HepG2 (cell line): Measurements from ENCODE around the gene TOX4. TPM values are rescaled to one million over a fixed set of nuclear protein-coding genes. Genes with fewer than 3 reads are reported as not detected.
A peak's percentile ranks its signal among the peaks of the same experiment; 100 is the strongest.

Source experiments
- ADNP ChIP-seq: sonication (generic); formaldehyde crosslinking; IDR thresholded peaks from 2 replicates; pipeline ENCODE4 v1.4.0; 2020; ENCODE audit warnings: missing genetic modification reagents
- ATF7 ChIP-seq, 2 experiments: fragments of 450-650 bp in 1 of 2; sonication (generic) in 1 of 2; formaldehyde crosslinking in 1 of 2; IDR thresholded peaks; 2 replicates each; pipeline versions ENCODE4 v1.4.0 to v1.6.1; 2016 to 2020; ENCODE audit warnings: antibody characterized with exemption in 1 of 2, mild to moderate bottlenecking in 1 of 2, missing genetic modification reagents in 1 of 2
- ATM ChIP-seq: fragments of 450-650 bp; IDR thresholded peaks from 2 replicates; pipeline ENCODE4 v1.7.1; 2017; ENCODE audit warnings: mild to moderate bottlenecking, borderline replicate concordance
- FOXP1 ChIP-seq, 2 experiments: fragments of 450-650 bp in 1 of 2; IDR thresholded peaks; 2 replicates each; pipeline ENCODE4 v1.6.1; 2017 to 2018; ENCODE audit warnings: antibody characterized with exemption in 1 of 2
- KDM5B ChIP-seq: sonication (generic); formaldehyde crosslinking; IDR thresholded peaks from 2 replicates; pipeline ENCODE4 v1.4.0; 2020; ENCODE audit warnings: missing genetic modification reagents, mild to moderate bottlenecking, borderline replicate concordance
- KLF12 ChIP-seq: sonication (generic); formaldehyde crosslinking; IDR thresholded peaks from 2 replicates; pipeline ENCODE4 v1.4.0; 2020; ENCODE audit warnings: missing genetic modification reagents, borderline replicate concordance
- REXO4 ChIP-seq: sonication (generic); formaldehyde crosslinking; IDR thresholded peaks from 2 replicates; pipeline ENCODE4 v1.8.0; 2022; ENCODE audit warnings: missing genetic modification reagents, mild to moderate bottlenecking, borderline replicate concordance
- SIN3A ChIP-seq: IDR thresholded peaks from 2 replicates; pipeline ENCODE4 v1.6.1; 2011; ENCODE audit warnings: low read depth, mild to moderate bottlenecking, control low read depth, low read length, borderline replicate concordance
- SRSF9 ChIP-seq: fragments of 200-400 bp; formaldehyde crosslinking; IDR thresholded peaks from 2 replicates; pipeline ENCODE4 v1.6.1; 2018; ENCODE audit warnings: borderline replicate concordance, mild to moderate bottlenecking, low read depth, low read length; ENCODE audit not compliant: insufficient read depth, poor library complexity, severe bottlenecking
- TGIF2 ChIP-seq: IDR thresholded peaks from 2 replicates; pipeline ENCODE4 v1.6.1; 2016; ENCODE audit warnings: control low read depth, missing compliant biosample characterization
- ZBTB21 ChIP-seq: sonication (generic); formaldehyde crosslinking; IDR thresholded peaks from 2 replicates; pipeline ENCODE4 v1.4.0; 2020; ENCODE audit warnings: missing genetic modification reagents
- ZNF101 ChIP-seq: sonication (generic); formaldehyde crosslinking; IDR thresholded peaks from 2 replicates; pipeline ENCODE4 v1.4.0; 2020; ENCODE audit warnings: mild to moderate bottlenecking, low read depth, missing genetic modification reagents, borderline replicate concordance
- ZNF337 ChIP-seq: sonication (generic); formaldehyde crosslinking; IDR thresholded peaks from 2 replicates; pipeline ENCODE4 v1.5.1; 2020; ENCODE audit warnings: missing genetic modification reagents, low read depth, mild to moderate bottlenecking, borderline replicate concordance
- ZNF616 ChIP-seq: sonication (generic); formaldehyde crosslinking; IDR thresholded peaks from 2 replicates; pipeline ENCODE4 v1.5.0; 2020; ENCODE audit warnings: low read depth, mild to moderate bottlenecking, missing genetic modification reagents
- ZNF709 ChIP-seq: sonication (generic); formaldehyde crosslinking; IDR thresholded peaks from 2 replicates; pipeline ENCODE4 v1.5.0; 2020; ENCODE audit warnings: mild to moderate bottlenecking, missing genetic modification reagents
- ZSCAN31 ChIP-seq: sonication (generic); formaldehyde crosslinking; IDR thresholded peaks from 2 replicates; pipeline ENCODE4 v1.5.0; 2020; ENCODE audit warnings: low read depth, mild to moderate bottlenecking, missing genetic modification reagents
- polyA plus RNA-seq, 8 experiments: library from polyadenylated mRNA; depleted of rRNA in 3 of 8; stranded (reverse) in 7 of 8; unstranded in 1 of 8; fragments of >200 nt; fragmentation: Illumina TruSeq in 4 of 8; extraction: Trizol in 4 of 8; gene quantifications; 2 replicates each; pipeline versions ENCODE4 v1.2.1 to v1.2.3, GENCODE V29; 2011 to 2016; ENCODE audit warnings: low read depth in 4 of 8, missing spikeins in 1 of 8, mixed read lengths in 1 of 8; ENCODE audit not compliant: insufficient read depth in 1 of 8
- total RNA-seq, 5 experiments: library from RNA; depleted of rRNA; stranded (reverse); fragments of >200 nt; fragmentation: Illumina TruSeq; extraction: Trizol; gene quantifications; 2 replicates each; pipeline ENCODE4 v1.2.3, GENCODE V29; 2016; ENCODE audit warnings: low read depth in 1 of 5
- TF ChIP-seq, protein P1 (sequence below): sonication (generic); formaldehyde crosslinking; IDR thresholded peaks from 2 replicates; pipeline ENCODE4 v1.4.0; 2020; ENCODE audit warnings: mild to moderate bottlenecking, missing genetic modification reagents
- TF ChIP-seq, protein P2 (sequence below): sonication (generic); formaldehyde crosslinking; IDR thresholded peaks from 2 replicates; pipeline ENCODE4 v1.4.0; 2020; ENCODE audit warnings: missing genetic modification reagents, borderline replicate concordance
- TF ChIP-seq, protein P3 (sequence below): sonication (generic); formaldehyde crosslinking; IDR thresholded peaks from 2 replicates; pipeline ENCODE4 v1.9.0; 2022; ENCODE audit warnings: low read depth, missing genetic modification reagents
- TF ChIP-seq, protein P4 (sequence below): conservative IDR thresholded peaks from 2 replicates; pipeline ENCODE4 v1.6.1; 2018; ENCODE audit warnings: missing genetic modification reagents
- TF ChIP-seq, protein P5 (sequence below): sonication (generic); formaldehyde crosslinking; IDR thresholded peaks from 2 replicates; pipeline ENCODE4 v1.8.1; 2023; ENCODE audit warnings: mild to moderate bottlenecking, missing genetic modification reagents, borderline replicate concordance

Gene TOX4
- total and polyA plus RNA-seq, 2 of the 13 experiments (the other 11 are each of a cell fraction or from before 2014, with no cell fraction given), result 71.8 to 163 TPM

DNA sequence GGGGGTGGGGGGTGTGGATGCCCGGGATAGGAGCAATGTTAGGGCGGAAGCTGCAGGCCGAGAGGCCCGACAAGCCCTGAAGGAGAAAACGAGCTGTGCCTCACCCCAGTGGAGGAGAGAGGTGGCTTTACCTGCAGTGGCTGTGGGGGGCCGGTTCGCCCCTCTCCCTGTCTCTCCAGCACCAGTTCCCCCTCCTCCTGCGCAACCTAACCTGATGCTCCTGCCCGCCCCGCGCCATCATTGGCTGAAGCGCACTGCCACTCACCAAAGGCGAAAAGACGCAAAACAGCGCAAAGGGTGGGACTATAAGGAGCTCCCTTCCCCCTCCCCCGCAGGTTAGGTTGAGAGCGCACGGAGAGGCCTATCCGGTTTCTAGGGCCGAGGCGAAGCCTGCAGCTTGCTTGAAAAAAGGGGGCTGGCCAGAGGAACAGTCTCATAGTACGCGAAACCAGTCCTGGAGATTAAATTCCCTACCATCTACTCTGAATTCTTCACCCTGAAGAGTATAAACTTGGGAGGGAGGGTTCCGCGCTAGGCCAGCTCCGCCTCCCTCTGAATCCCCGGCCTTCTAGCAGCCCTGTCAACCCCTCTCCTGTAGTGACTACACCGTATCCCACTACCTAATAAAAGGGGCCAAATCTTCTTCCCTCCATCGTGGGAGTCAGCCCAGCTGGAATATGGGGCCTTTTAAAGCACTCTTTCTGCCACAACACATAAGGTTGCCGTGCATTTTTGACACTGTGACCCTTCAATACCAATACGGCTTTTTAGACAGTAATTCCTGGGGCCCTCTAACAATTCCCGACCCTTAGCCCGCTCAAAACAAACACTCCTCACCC is 39.7 kb upstream of the TOX4 start (continued):
- TF ChIP-seq, protein P1, sequence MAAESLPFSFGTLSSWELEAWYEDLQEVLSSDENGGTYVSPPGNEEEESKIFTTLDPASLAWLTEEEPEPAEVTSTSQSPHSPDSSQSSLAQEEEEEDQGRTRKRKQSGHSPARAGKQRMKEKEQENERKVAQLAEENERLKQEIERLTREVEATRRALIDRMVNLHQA (CRISPR knock-in tag), result no peak
- TF ChIP-seq ZNF337 (CRISPR knock-in tag), result no peak
- peak; percentile 45; the same call in 1 of the 2 replicates for TF ChIP-seq SIN3A
- TF ChIP-seq, protein P2, sequence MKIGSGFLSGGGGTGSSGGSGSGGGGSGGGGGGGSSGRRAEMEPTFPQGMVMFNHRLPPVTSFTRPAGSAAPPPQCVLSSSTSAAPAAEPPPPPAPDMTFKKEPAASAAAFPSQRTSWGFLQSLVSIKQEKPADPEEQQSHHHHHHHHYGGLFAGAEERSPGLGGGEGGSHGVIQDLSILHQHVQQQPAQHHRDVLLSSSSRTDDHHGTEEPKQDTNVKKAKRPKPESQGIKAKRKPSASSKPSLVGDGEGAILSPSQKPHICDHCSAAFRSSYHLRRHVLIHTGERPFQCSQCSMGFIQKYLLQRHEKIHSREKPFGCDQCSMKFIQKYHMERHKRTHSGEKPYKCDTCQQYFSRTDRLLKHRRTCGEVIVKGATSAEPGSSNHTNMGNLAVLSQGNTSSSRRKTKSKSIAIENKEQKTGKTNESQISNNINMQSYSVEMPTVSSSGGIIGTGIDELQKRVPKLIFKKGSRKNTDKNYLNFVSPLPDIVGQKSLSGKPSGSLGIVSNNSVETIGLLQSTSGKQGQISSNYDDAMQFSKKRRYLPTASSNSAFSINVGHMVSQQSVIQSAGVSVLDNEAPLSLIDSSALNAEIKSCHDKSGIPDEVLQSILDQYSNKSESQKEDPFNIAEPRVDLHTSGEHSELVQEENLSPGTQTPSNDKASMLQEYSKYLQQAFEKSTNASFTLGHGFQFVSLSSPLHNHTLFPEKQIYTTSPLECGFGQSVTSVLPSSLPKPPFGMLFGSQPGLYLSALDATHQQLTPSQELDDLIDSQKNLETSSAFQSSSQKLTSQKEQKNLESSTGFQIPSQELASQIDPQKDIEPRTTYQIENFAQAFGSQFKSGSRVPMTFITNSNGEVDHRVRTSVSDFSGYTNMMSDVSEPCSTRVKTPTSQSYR, result peak; percentile 99
- TF ChIP-seq KDM5B, result peak; percentile 66
- no peak for TF ChIP-seq REXO4 (CRISPR knock-in tag)
- TF ChIP-seq ZNF616 (CRISPR knock-in tag), result peak; percentile 52; the same call in 1 of the 2 replicates
- TF ChIP-seq ADNP, result no peak
- TF ChIP-seq ATM, result no peak
- no peak for TF ChIP-seq SRSF9
- TF ChIP-seq TGIF2 (CRISPR knock-in tag), result no peak; the same call in 1 of the 2 replicates
- TF ChIP-seq ZSCAN31, result peak; percentile 77
- TF ChIP-seq ZNF101 (CRISPR knock-in tag), result no peak
- 0 out of 2 replicates have a peak, but pooled peaks have one; percentile 45 for TF ChIP-seq ZBTB21 (CRISPR knock-in tag)
- TF ChIP-seq, protein P3, sequence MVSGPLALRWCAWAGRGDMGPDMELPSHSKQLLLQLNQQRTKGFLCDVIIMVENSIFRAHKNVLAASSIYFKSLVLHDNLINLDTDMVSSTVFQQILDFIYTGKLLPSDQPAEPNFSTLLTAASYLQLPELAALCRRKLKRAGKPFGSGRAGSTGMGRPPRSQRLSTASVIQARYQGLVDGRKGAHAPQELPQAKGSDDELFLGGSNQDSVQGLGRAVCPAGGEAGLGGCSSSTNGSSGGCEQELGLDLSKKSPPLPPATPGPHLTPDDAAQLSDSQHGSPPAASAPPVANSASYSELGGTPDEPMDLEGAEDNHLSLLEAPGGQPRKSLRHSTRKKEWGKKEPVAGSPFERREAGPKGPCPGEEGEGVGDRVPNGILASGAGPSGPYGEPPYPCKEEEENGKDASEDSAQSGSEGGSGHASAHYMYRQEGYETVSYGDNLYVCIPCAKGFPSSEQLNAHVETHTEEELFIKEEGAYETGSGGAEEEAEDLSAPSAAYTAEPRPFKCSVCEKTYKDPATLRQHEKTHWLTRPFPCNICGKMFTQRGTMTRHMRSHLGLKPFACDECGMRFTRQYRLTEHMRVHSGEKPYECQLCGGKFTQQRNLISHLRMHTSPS (CRISPR knock-in tag), result no peak; the same call in 1 of the 2 replicates
- TF ChIP-seq, protein P4, sequence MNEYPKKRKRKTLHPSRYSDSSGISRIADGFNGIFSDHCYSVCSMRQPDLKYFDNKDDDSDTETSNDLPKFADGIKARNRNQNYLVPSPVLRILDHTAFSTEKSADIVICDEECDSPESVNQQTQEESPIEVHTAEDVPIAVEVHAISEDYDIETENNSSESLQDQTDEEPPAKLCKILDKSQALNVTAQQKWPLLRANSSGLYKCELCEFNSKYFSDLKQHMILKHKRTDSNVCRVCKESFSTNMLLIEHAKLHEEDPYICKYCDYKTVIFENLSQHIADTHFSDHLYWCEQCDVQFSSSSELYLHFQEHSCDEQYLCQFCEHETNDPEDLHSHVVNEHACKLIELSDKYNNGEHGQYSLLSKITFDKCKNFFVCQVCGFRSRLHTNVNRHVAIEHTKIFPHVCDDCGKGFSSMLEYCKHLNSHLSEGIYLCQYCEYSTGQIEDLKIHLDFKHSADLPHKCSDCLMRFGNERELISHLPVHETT (CRISPR knock-in tag), result peak; percentile 68; the same call in 1 of the 2 replicates
- TF ChIP-seq KLF12 (CRISPR knock-in tag), result peak; percentile 89; the same call in 1 of the 2 replicates
- TF ChIP-seq, protein P5, sequence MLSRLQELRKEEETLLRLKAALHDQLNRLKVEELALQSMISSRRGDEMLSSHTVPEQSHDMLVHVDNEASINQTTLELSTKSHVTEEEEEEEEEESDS (CRISPR knock-in tag), result no peak
- no peak for TF ChIP-seq ATF7 (IDR thresholded peaks at IDR 0.05)
- TF ChIP-seq ATF7 (CRISPR knock-in tag; IDR thresholded peaks at IDR 0.05), result peak; percentile 53; the same call in 1 of the 2 replicates
- 0 out of 2 replicates have a peak, but pooled peaks have one; percentile 33 for TF ChIP-seq ZNF709 (CRISPR knock-in tag)
- TF ChIP-seq FOXP1 (IDR thresholded peaks at IDR 0.05), result no peak
- peak; percentile 52; the same call in 1 of the 2 replicates for TF ChIP-seq FOXP1 (CRISPR knock-in tag; IDR thresholded peaks at IDR 0.05)
